ENCODE data around the gene TLR1.
"Not testable (repeated sequence)": the region's sequence is repeated elsewhere in the genome, so short reads cannot be mapped to it uniquely, and the experiment has no call there.

TLR1 gene

GRCh38 chr4:38779790-38780189 lies 24.8 kb downstream of the TLR1 start:
- no peak for ATAC-seq (ENCODE audit: insufficient read depth, low read depth)
- Histone ChIP-seq H3K4me2 (ENCODE audit: insufficient read depth, low read length) (no peak overlapping the region), H3K4me3 (ENCODE audit: low read depth in 1 of 2, low read length in 2 of 2) (no peak overlapping the region), H3K9me3 (ENCODE audit: insufficient read depth, low read length, severe bottlenecking) (no peaks in the 10 kb centered on the region), H3K79me2 (ENCODE audit: insufficient read depth, low read length) (no peaks in the 10 kb centered on the region), H2AFZ (ENCODE audit: low read depth, low read length) (no peak overlapping the region), H3K27ac (ENCODE audit: low read length) (no peak overlapping the region), H3K9ac (ENCODE audit: low read depth, low read length) (no peak overlapping the region), H3K36me3 (ENCODE audit: insufficient read depth, low read length) (no peaks in the 10 kb centered on the region), H4K20me1 (ENCODE audit: insufficient read depth, low read length) (no peaks in the 10 kb centered on the region), H3K4me1 (ENCODE audit: insufficient read depth, low read length) (no peaks in the 10 kb centered on the region), H3K27me3 (ENCODE audit: insufficient read depth, low read length, poor library complexity) (no peaks in the 10 kb centered on the region)
- DNase-seq = no peak
- TF ChIP-seq, protein P1, sequence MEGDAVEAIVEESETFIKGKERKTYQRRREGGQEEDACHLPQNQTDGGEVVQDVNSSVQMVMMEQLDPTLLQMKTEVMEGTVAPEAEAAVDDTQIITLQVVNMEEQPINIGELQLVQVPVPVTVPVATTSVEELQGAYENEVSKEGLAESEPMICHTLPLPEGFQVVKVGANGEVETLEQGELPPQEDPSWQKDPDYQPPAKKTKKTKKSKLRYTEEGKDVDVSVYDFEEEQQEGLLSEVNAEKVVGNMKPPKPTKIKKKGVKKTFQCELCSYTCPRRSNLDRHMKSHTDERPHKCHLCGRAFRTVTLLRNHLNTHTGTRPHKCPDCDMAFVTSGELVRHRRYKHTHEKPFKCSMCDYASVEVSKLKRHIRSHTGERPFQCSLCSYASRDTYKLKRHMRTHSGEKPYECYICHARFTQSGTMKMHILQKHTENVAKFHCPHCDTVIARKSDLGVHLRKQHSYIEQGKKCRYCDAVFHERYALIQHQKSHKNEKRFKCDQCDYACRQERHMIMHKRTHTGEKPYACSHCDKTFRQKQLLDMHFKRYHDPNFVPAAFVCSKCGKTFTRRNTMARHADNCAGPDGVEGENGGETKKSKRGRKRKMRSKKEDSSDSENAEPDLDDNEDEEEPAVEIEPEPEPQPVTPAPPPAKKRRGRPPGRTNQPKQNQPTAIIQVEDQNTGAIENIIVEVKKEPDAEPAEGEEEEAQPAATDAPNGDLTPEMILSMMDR (IDR thresholded peaks at IDR 0.05; ENCODE audit: borderline replicate concordance, extremely low read depth, low read length, poor library complexity, severe bottlenecking) = no peak

GRCh38 chr4:38777925-38778324 lies 26.7 kb downstream of the TLR1 start:
- H3K79me2 ChIP-seq (ENCODE audit: insufficient read depth, low read length); H3K36me3 ChIP-seq (ENCODE audit: insufficient read depth, low read length); H3K4me3 ChIP-seq (ENCODE audit: low read depth in 1 of 2, low read length in 2 of 2); H3K9me3 ChIP-seq (ENCODE audit: insufficient read depth, low read length, severe bottlenecking); H3K9ac ChIP-seq (ENCODE audit: low read depth, low read length); H3K27me3 ChIP-seq (ENCODE audit: insufficient read depth, low read length, poor library complexity); H4K20me1 ChIP-seq (ENCODE audit: insufficient read depth, low read length); H3K4me2 ChIP-seq (ENCODE audit: insufficient read depth, low read length); H3K4me1 ChIP-seq (ENCODE audit: insufficient read depth, low read length); H3K27ac ChIP-seq (ENCODE audit: low read length); H2AFZ ChIP-seq (ENCODE audit: low read depth, low read length); ATAC-seq (ENCODE audit: insufficient read depth, low read depth); DNase-seq: not testable (repeated sequence)

- Histone ChIP-seq H3K4me3 (ENCODE audit: low read depth in 1 of 2, low read length in 2 of 2) (no peak overlapping the region), H3K36me3 (ENCODE audit: insufficient read depth, low read length) (no peaks in the 10 kb centered on the region), H3K27ac (ENCODE audit: low read length) (no peak overlapping the region), H3K79me2 (ENCODE audit: insufficient read depth, low read length) (no peaks in the 10 kb centered on the region), H3K9ac (ENCODE audit: low read depth, low read length) (no peak overlapping the region), H4K20me1 (ENCODE audit: insufficient read depth, low read length) (no peaks in the 10 kb centered on the region), H3K4me2 (ENCODE audit: insufficient read depth, low read length) (no peak overlapping the region), H3K9me3 (ENCODE audit: insufficient read depth, low read length, severe bottlenecking) (no peaks in the 10 kb centered on the region), H3K27me3 (ENCODE audit: insufficient read depth, low read length, poor library complexity) (no peaks in the 10 kb centered on the region), H2AFZ (ENCODE audit: low read depth, low read length) (no peak overlapping the region), H3K4me1 (ENCODE audit: insufficient read depth, low read length) (no peaks in the 10 kb centered on the region)
- DNase-seq (no peak), ATAC-seq (ENCODE audit: insufficient read depth, low read depth) (no peak)
- TF ChIP-seq, protein P1 (IDR thresholded peaks at IDR 0.05; ENCODE audit: borderline replicate concordance, extremely low read depth, low read length, poor library complexity, severe bottlenecking) = no peak
- TF ChIP-seq EZH2 (IDR thresholded peaks at IDR 0.05; ENCODE audit: borderline replicate concordance, low read depth, low read length, severe bottlenecking) = no peak
Measured at GRCh38 chr4:38775326-38775725, 29.3 kb downstream of the TLR1 start.

GRCh38 chr4:38774181-38774955 lies 30.2 kb downstream of the TLR1 start:
- no peak overlapping the region for H3K27ac ChIP-seq (ENCODE audit: low read length)
- H4K20me1 ChIP-seq (ENCODE audit: insufficient read depth, low read length) = no peaks in the 10 kb centered on the region

DNA sequence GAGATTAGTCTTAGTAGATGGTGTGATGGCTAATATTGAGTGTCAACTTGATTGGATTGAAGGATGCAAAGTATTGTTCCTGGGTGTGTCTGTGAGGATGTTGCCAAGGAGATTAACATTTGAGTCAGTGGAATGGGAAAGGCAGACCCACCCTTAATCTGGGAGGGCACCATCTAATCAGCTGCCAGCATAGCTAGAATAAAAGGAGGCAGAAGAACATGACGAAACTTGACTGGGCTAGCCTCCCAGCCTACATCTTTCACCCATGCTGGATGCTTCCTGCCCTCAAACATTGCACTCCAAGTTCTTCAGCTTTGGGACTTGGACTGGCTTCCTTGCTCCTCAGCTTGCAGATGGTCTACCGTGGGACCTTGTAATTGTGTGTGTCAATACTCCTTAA lies 34.3 kb downstream of the TLR1 start:
- not testable (repeated sequence) for H3K27ac ChIP-seq (ENCODE audit: low read length); H3K9ac ChIP-seq (ENCODE audit: low read depth, low read length); H3K79me2 ChIP-seq (ENCODE audit: insufficient read depth, low read length); H3K36me3 ChIP-seq (ENCODE audit: insufficient read depth, low read length); H3K4me1 ChIP-seq (ENCODE audit: insufficient read depth, low read length); H2AFZ ChIP-seq (ENCODE audit: low read depth, low read length); H3K27me3 ChIP-seq (ENCODE audit: insufficient read depth, low read length, poor library complexity); H3K4me2 ChIP-seq (ENCODE audit: insufficient read depth, low read length); DNase-seq; ATAC-seq (ENCODE audit: insufficient read depth, low read depth); H3K9me3 ChIP-seq (ENCODE audit: insufficient read depth, low read length, severe bottlenecking); H3K4me3 ChIP-seq (ENCODE audit: low read depth in 1 of 2, low read length in 2 of 2); H4K20me1 ChIP-seq (ENCODE audit: insufficient read depth, low read length)

More at GRCh38 chr4:38774181-38774955, 30.2 kb downstream of the TLR1 start:
- Histone ChIP-seq H3K4me3 (ENCODE audit: low read depth in 1 of 2, low read length in 2 of 2) (no peak overlapping the region), H3K27me3 (ENCODE audit: insufficient read depth, low read length, poor library complexity) (no peaks in the 10 kb centered on the region), H3K4me2 (ENCODE audit: insufficient read depth, low read length) (no peak overlapping the region), H3K79me2 (ENCODE audit: insufficient read depth, low read length) (no peaks in the 10 kb centered on the region), H2AFZ (ENCODE audit: low read depth, low read length) (no peak overlapping the region), H3K9me3 (ENCODE audit: insufficient read depth, low read length, severe bottlenecking) (no peaks in the 10 kb centered on the region), H3K9ac (ENCODE audit: low read depth, low read length) (no peak overlapping the region), H3K36me3 (ENCODE audit: insufficient read depth, low read length) (no peaks in the 10 kb centered on the region), H3K4me1 (ENCODE audit: insufficient read depth, low read length) (no peaks in the 10 kb centered on the region)
- DNase-seq (no peak), ATAC-seq (ENCODE audit: insufficient read depth, low read depth) (no peak)
- TF ChIP-seq, protein P1 (IDR thresholded peaks at IDR 0.05; ENCODE audit: borderline replicate concordance, extremely low read depth, low read length, poor library complexity, severe bottlenecking) = no peak
- no peak for TF ChIP-seq EZH2 (IDR thresholded peaks at IDR 0.05; ENCODE audit: borderline replicate concordance, low read depth, low read length, severe bottlenecking)

All from DND-41 (cell line).